Activated T-helper 2 cell treated with anti-CD3 and anti-CD28 coated beads, Interferon-gamma antibody, Interleukin-2, Interleukin-4, amounts not matched to agents 10 μg/mL and 5 μg/mL and 100 μg/mL, durations not matched to agents 14 hours and 24 hours and 36 hours (primary cell): ENCODE data around the gene FBH1. TPM values are rescaled to one million over a fixed set of nuclear protein-coding genes. Genes with fewer than 3 reads are reported as not detected.
"Not testable (repeated sequence)": the region's sequence is repeated elsewhere in the genome, so short reads cannot be mapped to it uniquely, and the experiment has no call there.

Source experiments
- DNase-seq: peaks from one replicate; pipeline ENCODE4 v3.0.0; 2021; ENCODE audit warnings: low spot score
- H3K27ac Mint-ChIP-seq: one replicate; pipeline ENCODE4 v1.8.0; 2021; ENCODE audit warnings: mixed read lengths
- H3K27me3 Mint-ChIP-seq: one replicate; pipeline ENCODE4 v1.8.0; 2021; ENCODE audit warnings: low read depth, mixed read lengths
- H3K36me3 Mint-ChIP-seq: one replicate; pipeline ENCODE4 v1.8.0; 2021; ENCODE audit warnings: low read depth, mixed read lengths
- H3K4me1 Mint-ChIP-seq: one replicate; pipeline ENCODE4 v1.8.0; 2021; ENCODE audit warnings: low read depth, mixed read lengths
- H3K4me3 Mint-ChIP-seq: one replicate; pipeline ENCODE4 v1.8.0; 2021; ENCODE audit warnings: low read depth, mild to moderate bottlenecking, moderate library complexity, mixed read lengths
- H3K9me3 Mint-ChIP-seq: one replicate; pipeline ENCODE4 v1.8.0; 2021; ENCODE audit warnings: mixed read lengths
- intact Hi-C: fragments of 100-400 bp; cut with micrococcal nuclease; formaldehyde crosslinking; loops from one replicate; pipeline ENCODE4 v1.15.1; 2023
- total RNA-seq: library from RNA; stranded (reverse); gene quantifications from 2 replicates; pipeline ENCODE4 v1.2.3, GENCODE V29; 2022

The FBH1 gene
- total RNA-seq, 1 donor from 2014 or later: 57.2 TPM

DNA sequence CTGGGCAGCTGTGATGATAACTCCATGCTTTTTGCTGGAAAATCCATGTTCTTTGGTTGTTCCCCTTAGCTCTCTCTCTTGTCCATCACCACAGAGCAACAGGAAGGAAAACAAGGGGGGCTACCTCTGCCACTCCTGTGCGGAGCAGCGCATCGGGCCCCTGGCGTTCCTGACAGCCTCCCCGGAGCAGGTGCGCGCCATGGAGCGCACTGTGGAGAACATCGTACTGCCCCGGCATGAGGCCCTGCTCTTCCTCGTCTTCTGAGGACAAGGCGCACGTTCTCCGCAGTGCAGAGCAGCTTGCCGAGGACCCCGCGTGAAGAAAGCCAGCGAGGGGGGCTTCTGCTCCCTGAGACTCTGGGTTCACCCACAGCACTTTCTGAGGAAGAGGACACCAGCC, 47.0 kb downstream of the FBH1 start:
- intact Hi-C loops: no loop called here
- no peak for DNase-seq
- H3K9me3 Mint-ChIP-seq: no peaks in the 10 kb centered on the region
- H3K27ac Mint-ChIP-seq: no peak overlapping the region
- no peaks in the 10 kb centered on the region for H3K4me1 Mint-ChIP-seq
- no peaks in the 10 kb centered on the region for H3K27me3 Mint-ChIP-seq
- no peak overlapping the region for H3K4me3 Mint-ChIP-seq
- H3K36me3 Mint-ChIP-seq: peaks cover 35% of the 10 kb centered on the region

DNA sequence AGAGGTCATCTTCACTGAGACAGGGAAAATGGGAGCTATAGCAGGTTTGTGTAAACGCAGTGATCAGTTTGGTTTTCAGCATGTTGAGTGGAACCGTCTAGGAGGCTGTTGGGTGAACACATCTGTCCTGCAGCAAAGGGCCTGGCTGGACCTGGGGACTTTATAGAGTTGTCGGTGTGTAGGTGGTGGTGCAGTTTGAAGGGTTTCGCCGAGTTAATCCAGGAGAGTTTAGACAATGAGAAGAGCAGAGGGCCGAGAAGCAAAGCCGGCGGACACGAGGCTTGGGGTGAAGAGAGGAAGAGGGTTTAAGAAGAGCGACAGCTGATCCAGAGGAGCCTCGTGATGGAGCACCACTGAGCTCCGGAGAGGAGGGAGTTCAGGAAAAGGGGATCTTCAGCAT, 48.2 kb downstream of the FBH1 start:
- intact Hi-C loops: no loop called here
- H3K4me3 Mint-ChIP-seq: no peak overlapping the region
- no peak overlapping the region for H3K27ac Mint-ChIP-seq
- no peaks in the 10 kb centered on the region for H3K9me3 Mint-ChIP-seq
- H3K27me3 Mint-ChIP-seq: no peaks in the 10 kb centered on the region
- H3K36me3 Mint-ChIP-seq: peaks cover 30% of the 10 kb centered on the region
- H3K4me1 Mint-ChIP-seq: no peaks in the 10 kb centered on the region
- no peak for DNase-seq

DNA sequence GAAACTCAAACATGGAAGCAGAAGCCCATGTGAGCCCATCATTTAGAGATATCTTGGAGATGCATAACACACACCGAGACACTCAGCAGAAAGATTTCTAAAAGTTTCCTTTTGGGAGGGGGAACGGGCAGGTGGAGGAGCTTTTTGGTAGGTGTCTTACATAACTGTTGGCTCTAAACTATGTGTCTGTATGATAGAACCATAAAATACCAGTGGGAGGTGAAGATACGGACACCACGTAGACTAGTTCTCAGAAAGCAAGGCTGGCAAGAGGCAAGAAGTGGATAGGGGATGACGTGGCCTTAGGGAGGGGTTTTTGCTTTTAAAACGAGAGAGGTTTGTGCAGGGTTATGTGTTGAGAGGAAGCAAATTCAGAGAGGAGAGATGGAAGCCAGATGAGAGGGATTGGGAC, 50.8 kb downstream of the FBH1 start:
- Mint-ChIP-seq H3K4me1 (peaks cover 2% of the 10 kb centered on the region), H3K36me3 (peaks cover 17% of the 10 kb centered on the region), H3K27ac (no peak overlapping the region), H3K9me3 (no peaks in the 10 kb centered on the region), H3K27me3 (no peaks in the 10 kb centered on the region), H3K4me3 (no peak overlapping the region)
- intact Hi-C loops: no loop called here
- no peak for DNase-seq

DNA sequence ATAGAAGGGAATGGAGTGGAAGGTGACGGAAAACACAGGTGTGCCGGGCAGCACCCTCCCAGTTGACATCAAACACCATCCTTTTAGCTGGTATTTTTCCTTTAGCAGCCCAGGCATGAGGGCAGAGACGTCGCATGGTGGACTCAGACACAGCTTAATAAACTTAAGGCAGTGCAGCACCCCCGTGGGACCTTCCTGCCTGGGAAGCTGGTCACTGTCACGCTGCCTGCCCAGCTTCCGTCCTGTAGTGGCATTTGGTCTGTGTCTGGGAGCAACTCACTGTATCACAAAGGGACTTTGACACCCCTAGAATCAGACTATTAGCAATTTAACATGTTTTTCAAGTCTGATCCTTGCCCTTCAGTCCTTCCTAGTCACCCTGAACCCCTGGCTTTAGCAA, 51.5 kb downstream of the FBH1 start:
- no peak for DNase-seq
- H3K27me3 Mint-ChIP-seq: no peaks in the 10 kb centered on the region
- peaks cover 7% of the 10 kb centered on the region for H3K4me1 Mint-ChIP-seq
- intact Hi-C loops: no loop called here
- no peak overlapping the region for H3K27ac Mint-ChIP-seq
- no peak overlapping the region for H3K4me3 Mint-ChIP-seq
- no peaks in the 10 kb centered on the region for H3K9me3 Mint-ChIP-seq
- H3K36me3 Mint-ChIP-seq: peaks cover 12% of the 10 kb centered on the region

DNA sequence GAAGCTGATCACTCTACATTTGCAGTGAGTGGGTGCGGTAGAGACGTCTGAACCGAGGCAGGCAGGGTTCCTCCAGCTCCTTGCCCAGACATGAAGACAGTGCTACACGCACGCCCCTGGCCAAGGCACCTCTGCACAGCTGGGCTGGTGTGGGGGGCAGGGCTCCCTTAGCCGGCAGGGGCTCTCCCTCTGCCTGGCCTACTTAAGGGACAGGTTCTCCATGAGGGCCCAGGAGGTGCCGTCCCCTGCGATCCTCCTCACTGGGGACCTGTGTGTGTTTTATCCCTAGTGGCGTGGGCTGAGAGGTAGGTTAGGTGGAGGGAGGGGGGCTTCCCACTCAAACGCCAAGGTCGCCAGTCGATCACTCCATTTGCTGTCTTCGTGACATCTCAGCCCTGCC, 52.0 kb downstream of the FBH1 start:
- Mint-ChIP-seq H3K27ac (no peak overlapping the region), H3K4me3 (no peak overlapping the region), H3K36me3 (peaks cover 11% of the 10 kb centered on the region), H3K4me1 (peaks cover 7% of the 10 kb centered on the region), H3K9me3 (no peaks in the 10 kb centered on the region), H3K27me3 (no peaks in the 10 kb centered on the region)
- intact Hi-C loops: no loop called here
- no peak for DNase-seq

DNA sequence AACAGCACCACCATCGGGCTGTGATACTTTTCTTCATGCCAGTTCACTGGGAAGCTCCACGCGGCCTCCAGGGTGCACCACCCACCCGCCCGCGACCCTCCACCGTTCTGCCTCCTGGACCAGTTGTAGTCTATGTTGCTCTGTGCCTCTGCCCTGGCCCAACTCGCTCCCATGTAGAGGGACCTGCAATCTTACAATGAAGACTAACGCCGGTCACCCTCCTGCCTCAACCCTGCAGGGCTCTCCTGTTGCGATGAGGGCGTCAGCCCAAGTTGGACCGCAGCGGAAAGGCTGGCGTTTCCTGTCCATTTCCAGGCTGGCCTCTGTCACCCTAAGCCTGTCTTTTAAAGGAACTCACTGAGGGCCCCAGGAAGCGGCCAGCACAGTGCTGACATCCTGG, 52.4 kb downstream of the FBH1 start:
- DNase-seq: no peak
- no peak overlapping the region for H3K4me3 Mint-ChIP-seq
- no peaks in the 10 kb centered on the region for H3K9me3 Mint-ChIP-seq
- peaks cover 10% of the 10 kb centered on the region for H3K36me3 Mint-ChIP-seq
- H3K27ac Mint-ChIP-seq: no peak overlapping the region
- intact Hi-C loops: no loop called here
- H3K4me1 Mint-ChIP-seq: peaks cover 7% of the 10 kb centered on the region
- H3K27me3 Mint-ChIP-seq: no peaks in the 10 kb centered on the region

DNA sequence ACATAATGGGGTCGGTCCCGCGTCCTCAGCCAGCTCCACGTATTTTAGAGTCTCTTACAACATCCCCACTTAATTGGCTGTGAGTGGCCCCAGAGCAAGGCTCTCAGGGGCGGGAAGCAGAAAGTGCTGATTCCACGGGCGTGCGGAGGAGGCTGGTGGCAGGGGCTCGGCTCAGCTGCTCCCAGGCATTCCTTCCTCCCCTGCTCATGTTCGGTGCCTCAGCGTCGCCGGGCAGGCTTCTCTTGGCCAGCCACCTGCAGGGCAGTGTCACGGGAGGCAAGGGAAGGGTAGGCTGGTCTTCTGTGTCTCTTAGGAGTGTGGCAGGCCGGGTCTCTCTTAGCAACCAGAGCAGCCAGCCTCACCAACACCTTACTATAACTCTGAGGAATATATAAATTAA, 53.5 kb downstream of the FBH1 start:
- peaks cover 7% of the 10 kb centered on the region for H3K4me1 Mint-ChIP-seq
- intact Hi-C loops: no loop called here

DNA sequence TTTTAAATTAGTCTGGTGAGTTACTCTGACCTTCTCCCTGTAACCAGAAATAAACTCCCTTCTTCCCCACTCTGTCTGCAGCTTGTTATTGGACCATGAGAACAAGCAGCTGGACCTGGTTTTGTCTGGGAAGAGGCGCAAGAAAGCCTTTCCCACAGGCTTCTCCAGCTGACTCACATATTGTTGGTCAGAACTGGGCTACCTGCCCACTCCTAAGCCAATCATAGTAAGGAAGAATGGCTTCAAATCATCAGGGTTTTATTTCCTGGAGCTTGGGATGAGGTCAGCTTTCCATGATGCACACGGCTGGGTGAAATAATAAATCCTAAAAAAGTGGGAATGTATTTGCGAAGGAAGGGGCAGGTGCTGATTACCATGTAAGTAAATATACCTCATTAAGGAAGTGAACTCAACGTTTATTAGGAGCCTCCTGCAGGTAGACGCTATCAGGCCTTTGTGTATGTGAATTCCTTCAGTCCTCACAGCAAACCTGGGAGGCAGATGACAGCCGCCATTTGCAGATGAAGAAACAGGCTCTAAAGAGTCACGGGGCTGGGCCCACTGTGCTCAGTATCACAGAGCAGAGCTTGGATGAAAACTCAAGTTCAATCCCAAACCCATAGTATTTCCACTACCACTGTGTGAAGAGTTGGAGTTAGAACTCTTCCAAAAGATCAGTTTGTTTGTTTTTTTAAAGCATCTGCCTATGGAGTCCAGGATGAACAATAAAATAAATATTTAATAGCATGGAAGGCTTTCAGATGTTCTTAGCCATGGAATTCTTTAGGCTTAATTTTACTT, 54.5 kb downstream of the FBH1 start:
- Mint-ChIP-seq H3K27me3 (no peaks in the 10 kb centered on the region), H3K4me3 (no peak overlapping the region), H3K36me3 (no peaks in the 10 kb centered on the region), H3K9me3 (no peaks in the 10 kb centered on the region), H3K27ac (no peak overlapping the region), H3K4me1 (peaks cover 7% of the 10 kb centered on the region)
- no peak for DNase-seq
- intact Hi-C loops: no loop called here

More for the DNA sequence above, 53.5 kb downstream of the FBH1 start:
- Mint-ChIP-seq H3K9me3 (no peaks in the 10 kb centered on the region), H3K27me3 (no peaks in the 10 kb centered on the region), H3K4me3 (no peak overlapping the region), H3K36me3 (peaks cover under 1% of the 10 kb centered on the region), H3K27ac (no peak overlapping the region)
- DNase-seq: no peak

DNA sequence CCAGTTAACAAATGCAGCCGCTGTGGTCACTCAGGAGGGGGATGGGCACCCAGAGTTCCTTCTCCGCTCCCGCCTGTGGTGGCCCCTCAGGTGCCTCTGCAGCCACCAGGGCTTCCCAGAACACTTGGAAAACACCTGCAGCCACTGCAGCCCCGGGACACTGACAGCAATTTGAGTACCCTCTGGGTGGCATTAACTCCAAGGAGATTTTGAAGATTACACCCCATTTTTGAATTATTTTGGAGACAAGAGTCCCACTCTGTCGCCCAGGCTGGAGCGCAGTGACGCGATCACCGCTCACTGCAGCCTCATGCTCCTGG, 55.1 kb downstream of the FBH1 start:
- no peak for DNase-seq
- H3K27ac Mint-ChIP-seq: no peak overlapping the region
- peaks cover 7% of the 10 kb centered on the region for H3K4me1 Mint-ChIP-seq
- intact Hi-C loops: no loop called here
- no peak overlapping the region for H3K4me3 Mint-ChIP-seq
- no peaks in the 10 kb centered on the region for H3K36me3 Mint-ChIP-seq
- H3K9me3 Mint-ChIP-seq: no peaks in the 10 kb centered on the region
- no peaks in the 10 kb centered on the region for H3K27me3 Mint-ChIP-seq

DNA sequence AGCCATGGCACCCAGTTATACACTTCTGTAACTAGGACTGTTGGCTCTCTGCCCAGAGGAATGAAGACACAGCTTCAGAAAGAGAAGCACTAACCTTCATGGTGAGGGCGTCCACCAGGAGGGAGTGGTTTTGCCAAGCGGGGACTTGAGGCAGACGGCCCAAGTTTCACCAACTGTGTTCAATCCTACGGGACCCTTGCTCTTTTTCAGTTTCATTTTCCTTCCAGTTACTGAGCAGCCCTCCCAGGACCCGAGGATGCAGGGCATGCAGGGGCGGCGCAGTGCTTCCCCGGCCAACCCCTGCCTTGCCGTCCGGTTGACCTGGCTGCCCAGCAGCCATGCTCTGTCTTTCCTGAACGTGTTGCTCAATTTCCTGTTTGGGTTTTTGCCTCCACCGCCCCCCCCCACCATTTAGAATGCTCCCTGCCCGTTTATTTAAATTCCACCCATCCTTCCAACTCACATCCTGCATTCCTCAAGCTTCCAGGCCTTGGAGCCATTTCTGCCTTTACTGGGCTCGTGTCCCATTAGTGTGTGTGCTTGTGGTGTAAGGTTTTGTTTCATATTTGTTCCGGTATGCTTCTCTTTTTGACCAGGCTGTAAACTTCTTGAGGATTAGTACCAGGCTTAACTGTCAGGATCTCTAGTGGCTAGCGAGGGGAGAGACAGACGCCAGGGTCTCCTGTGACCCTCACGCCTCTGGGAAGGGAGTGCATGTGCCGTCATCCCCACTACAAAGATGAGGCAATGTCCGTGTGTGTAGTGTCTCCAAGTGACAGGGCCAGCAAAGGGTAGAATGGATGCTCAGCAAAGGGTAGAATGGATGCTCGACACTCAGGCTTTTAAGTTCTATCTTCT, 55.7 kb downstream of the FBH1 start:
- no peak for DNase-seq
- Mint-ChIP-seq H3K27me3 (no peaks in the 10 kb centered on the region), H3K36me3 (no peaks in the 10 kb centered on the region), H3K4me3 (no peak overlapping the region), H3K9me3 (no peaks in the 10 kb centered on the region), H3K4me1 (peaks cover 7% of the 10 kb centered on the region), H3K27ac (no peak overlapping the region)
- intact Hi-C loops: no loop called here

DNA sequence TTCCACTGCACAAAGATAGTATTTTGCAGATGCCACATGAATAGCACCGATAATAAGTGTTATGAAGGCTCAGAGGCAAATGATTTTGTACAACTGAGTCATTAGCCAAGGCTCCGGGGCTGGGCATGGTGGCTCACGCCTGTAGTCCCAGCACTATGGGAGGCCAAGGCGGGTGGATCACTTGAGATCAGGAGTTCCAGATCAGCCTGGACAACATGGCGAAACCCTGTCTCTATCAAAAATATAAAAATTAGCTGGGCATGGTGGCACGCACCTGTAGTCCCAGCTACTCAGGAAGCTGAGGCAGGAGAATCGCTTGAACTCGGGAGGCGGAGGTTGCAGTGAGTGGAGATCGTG, 56.4 kb downstream of the FBH1 start:
- DNase-seq, H3K27ac Mint-ChIP-seq, H3K9me3 Mint-ChIP-seq, H3K36me3 Mint-ChIP-seq, intact Hi-C loops, H3K4me1 Mint-ChIP-seq, H3K4me3 Mint-ChIP-seq, H3K27me3 Mint-ChIP-seq: not testable (repeated sequence)

DNA sequence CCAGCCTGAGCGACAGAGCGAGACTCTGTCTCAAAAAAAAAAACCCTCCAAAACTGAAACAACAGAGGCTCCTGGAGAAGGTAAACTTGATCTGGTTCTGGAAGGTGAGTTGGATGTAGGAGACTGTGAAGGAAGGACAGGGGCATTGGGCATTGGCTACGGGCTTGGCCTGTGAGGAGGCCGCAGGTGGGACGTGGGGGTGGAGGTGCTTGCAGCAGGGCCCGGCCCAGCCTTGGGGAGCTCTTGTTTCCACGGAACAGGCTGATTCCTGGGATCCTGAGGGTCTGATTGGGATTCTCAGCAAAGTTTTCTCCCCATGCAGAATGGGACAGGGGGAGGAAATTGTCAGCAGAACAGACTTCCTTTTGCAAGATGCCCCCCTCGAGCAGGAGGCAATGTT, 56.7 kb downstream of the FBH1 start:
- intact Hi-C loops: no loop called here
- Mint-ChIP-seq H3K27me3 (no peaks in the 10 kb centered on the region), H3K4me3 (no peak overlapping the region), H3K9me3 (no peaks in the 10 kb centered on the region), H3K27ac (no peak overlapping the region), H3K4me1 (peaks cover 7% of the 10 kb centered on the region), H3K36me3 (peaks cover under 1% of the 10 kb centered on the region)
- DNase-seq: no peak

DNA sequence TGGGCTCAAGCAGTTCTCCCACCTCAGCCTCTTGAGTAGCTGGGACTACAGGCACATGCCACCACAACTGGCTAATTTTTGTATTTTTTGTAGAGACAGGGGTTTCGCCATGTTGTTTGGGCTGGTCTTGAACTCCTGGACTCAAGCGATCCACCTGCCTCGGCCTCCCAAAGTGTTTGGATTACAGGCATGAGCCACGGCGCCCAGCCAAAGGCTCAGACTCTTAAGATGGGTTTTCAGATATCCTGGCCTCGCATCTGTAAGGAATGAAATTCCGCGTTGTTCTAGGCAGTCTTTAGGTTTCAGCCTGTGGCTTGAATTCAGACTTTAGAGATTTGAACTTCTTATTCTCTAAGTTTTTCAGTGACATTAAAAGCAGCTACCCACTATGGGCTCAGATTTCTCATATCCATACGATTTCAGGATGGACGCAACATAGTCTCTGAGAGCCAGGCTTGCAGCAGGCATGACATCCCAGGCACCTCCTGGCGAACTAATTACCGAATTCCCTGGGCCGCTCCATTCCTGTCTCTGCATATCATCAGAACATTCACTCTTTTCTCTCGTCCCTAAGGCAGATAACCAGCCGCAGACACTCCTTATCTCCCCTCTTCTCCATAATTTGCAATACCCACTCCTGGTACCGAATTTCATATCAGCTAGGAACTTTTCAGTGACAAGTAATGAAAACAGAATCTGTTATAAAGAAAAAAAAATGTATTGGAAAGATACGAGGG, 57.6 kb downstream of the FBH1 start:
- no peaks in the 10 kb centered on the region for H3K9me3 Mint-ChIP-seq
- H3K27ac Mint-ChIP-seq: no peak overlapping the region
- H3K27me3 Mint-ChIP-seq: no peaks in the 10 kb centered on the region
- H3K36me3 Mint-ChIP-seq: peaks cover 3% of the 10 kb centered on the region
- intact Hi-C loops: no loop called here
- no peak for DNase-seq
- peaks cover 7% of the 10 kb centered on the region for H3K4me1 Mint-ChIP-seq
- no peak overlapping the region for H3K4me3 Mint-ChIP-seq
